ENCODE results near the gene SLC12A2.

The SLC12A2 gene

DNA sequence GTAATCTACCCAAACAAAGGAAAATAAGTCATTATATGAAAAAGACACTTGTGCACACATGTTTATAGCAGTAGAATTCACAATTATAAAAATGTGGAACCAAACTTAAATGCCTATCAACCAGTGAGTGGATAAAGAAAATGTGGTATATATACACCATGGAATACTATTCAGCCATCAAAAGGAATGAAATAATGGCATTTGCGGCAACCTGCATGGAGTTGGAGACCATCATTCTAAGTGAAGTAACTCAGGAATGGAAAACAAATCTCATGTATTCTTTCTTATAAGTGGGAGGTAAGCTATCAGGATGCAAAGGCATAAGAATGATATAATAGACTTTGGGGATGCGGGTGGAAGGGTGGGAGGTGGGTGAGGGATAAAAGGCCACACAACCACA, 34.6 kb downstream of the SLC12A2 start:
- in situ Hi-C loops (cut with HindIII; ENCODE audit: low sequenced_read_pairs), result no loop called here
- no peak overlapping the region for H3K4me3 ChIP-seq (ENCODE audit: low read depth, low read length)
- TF ChIP-seq, protein P1, sequence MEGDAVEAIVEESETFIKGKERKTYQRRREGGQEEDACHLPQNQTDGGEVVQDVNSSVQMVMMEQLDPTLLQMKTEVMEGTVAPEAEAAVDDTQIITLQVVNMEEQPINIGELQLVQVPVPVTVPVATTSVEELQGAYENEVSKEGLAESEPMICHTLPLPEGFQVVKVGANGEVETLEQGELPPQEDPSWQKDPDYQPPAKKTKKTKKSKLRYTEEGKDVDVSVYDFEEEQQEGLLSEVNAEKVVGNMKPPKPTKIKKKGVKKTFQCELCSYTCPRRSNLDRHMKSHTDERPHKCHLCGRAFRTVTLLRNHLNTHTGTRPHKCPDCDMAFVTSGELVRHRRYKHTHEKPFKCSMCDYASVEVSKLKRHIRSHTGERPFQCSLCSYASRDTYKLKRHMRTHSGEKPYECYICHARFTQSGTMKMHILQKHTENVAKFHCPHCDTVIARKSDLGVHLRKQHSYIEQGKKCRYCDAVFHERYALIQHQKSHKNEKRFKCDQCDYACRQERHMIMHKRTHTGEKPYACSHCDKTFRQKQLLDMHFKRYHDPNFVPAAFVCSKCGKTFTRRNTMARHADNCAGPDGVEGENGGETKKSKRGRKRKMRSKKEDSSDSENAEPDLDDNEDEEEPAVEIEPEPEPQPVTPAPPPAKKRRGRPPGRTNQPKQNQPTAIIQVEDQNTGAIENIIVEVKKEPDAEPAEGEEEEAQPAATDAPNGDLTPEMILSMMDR (IDR thresholded peaks at IDR 0.05; ENCODE audit: low read depth, low read length, missing control alignments), result no peak
- no peak for DNase-seq (ENCODE audit: low read depth)

DNA sequence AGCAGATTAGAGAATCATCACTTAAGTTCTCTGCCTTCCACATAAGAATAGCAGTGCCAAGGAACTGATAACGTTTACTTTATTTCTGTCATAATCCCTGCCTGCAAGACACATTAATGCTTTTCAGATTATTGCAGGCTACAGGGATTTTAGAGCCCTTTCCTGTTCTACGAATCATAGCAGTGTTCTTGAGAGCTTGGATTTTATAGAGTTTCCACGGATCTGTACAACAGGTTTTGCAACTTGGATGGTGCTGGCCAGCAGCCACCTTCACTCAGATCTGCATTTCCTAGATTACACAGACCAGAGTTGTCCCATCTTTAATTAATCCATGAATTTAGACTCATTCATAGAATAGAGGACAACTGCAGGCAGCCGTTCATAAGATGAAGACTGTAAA, 38.1 kb downstream of the SLC12A2 start:
- TF ChIP-seq, protein P1 (IDR thresholded peaks at IDR 0.05; ENCODE audit: low read depth, low read length, missing control alignments), result no peak
- no peak for DNase-seq (ENCODE audit: low read depth)
- H3K4me3 ChIP-seq (ENCODE audit: low read depth, low read length), result no peak overlapping the region
- in situ Hi-C loops (cut with HindIII; ENCODE audit: low sequenced_read_pairs), result no loop called here

GRCh38 chr5:128123936-128124335, 40.4 kb downstream of the SLC12A2 start:
- in situ Hi-C loops (cut with HindIII; ENCODE audit: low sequenced_read_pairs), result no loop called here
- no peak for DNase-seq (ENCODE audit: low read depth)
- no peak overlapping the region for H3K4me3 ChIP-seq (ENCODE audit: low read depth, low read length)
- TF ChIP-seq, protein P1 (IDR thresholded peaks at IDR 0.05; ENCODE audit: low read depth, low read length, missing control alignments), result no peak

DNA sequence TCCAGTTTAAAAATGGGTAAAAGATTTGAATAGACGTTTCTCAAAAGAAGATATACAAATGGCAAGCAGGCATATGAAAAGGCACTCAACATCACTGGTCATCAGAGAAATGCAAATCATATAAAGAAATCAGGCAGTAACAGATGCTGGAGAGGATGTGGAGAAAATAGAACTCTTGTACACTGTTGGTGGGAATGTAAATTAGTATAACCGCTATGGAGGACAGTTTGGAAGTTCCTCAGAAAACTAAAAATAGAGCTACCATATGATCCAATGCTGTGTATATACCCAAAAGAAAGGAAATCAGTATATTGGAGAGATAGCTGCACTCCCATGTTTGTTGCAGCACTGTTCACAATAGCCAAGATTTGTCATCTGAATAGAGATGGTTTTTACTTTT, 42.7 kb downstream of the SLC12A2 start:
- DNase-seq (ENCODE audit: low read depth), result no peak
- TF ChIP-seq, protein P1 (IDR thresholded peaks at IDR 0.05; ENCODE audit: low read depth, low read length, missing control alignments), result no peak
- in situ Hi-C loops (cut with HindIII; ENCODE audit: low sequenced_read_pairs), result loop anchor here (5.0 kb wide), 1 partner anchor 84 kb away; no protein-coding TSS in a partner anchor
- H3K4me3 ChIP-seq (ENCODE audit: low read depth, low read length), result no peak overlapping the region

- DNase-seq (ENCODE audit: low read depth), result no peak
- no peak overlapping the region for H3K4me3 ChIP-seq (ENCODE audit: low read depth, low read length)
- in situ Hi-C loops (cut with HindIII; ENCODE audit: low sequenced_read_pairs), result no loop called here
- TF ChIP-seq, protein P1 (IDR thresholded peaks at IDR 0.05; ENCODE audit: low read depth, low read length, missing control alignments), result no peak
These were observed 48.9 kb downstream of the SLC12A2 start for GRCh38 chr5:128132499-128132898.

DNA sequence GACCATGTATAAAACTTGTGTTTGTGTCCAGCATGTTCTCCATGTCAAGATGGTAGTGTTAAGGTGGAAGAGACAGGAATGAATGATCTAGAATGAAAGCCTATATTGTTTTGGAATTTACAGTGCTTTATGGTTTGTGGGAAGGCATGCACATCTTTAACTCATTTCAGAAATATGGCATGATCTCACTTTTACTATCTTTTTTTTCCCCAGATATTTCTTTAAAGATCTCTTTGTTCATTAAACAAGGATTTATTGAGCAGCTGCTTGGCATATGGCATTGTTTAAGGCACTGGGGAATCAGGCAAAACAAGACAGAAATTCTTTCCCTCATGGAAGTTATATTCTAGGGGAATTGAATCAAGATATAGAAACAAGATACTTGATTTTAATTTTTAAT, 51.7 kb downstream of the SLC12A2 start:
- in situ Hi-C loops (cut with HindIII; ENCODE audit: low sequenced_read_pairs), result no loop called here
- H3K4me3 ChIP-seq (ENCODE audit: low read depth, low read length), result no peak overlapping the region
- TF ChIP-seq, protein P1 (IDR thresholded peaks at IDR 0.05; ENCODE audit: low read depth, low read length, missing control alignments), result no peak
- DNase-seq (ENCODE audit: low read depth), result no peak

DNA sequence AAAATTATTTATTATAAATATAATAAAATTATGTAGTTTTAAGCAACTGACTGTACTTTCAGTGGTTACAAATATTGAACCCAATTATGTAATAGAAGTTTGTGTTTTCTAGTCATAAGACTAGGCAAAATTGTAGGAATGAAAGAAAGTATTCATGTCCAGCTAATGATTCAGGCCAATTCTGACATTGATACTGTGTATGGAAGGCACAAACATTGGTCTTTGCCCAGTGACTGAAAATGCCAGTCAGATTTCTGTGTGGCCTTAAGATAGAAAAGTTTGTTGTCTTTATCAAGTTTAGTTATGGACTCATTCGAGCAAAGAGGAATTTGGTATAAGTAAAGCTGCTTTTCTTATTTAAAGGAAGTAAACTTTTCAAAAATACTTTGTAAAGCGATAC, 60.3 kb downstream of the SLC12A2 start:
- DNase-seq (ENCODE audit: low read depth), result no peak
- no peak overlapping the region for H3K4me3 ChIP-seq (ENCODE audit: low read depth, low read length)
- in situ Hi-C loops (cut with HindIII; ENCODE audit: low sequenced_read_pairs), result no loop called here
- TF ChIP-seq, protein P1 (IDR thresholded peaks at IDR 0.05; ENCODE audit: low read depth, low read length, missing control alignments), result no peak
